GM23338 (cell line): ENCODE data around the gene SERF1B.
"Not testable (repeated sequence)": the region's sequence is repeated elsewhere in the genome, so short reads cannot be mapped to it uniquely, and the experiment has no call there.

Experiments used
- CREB1 ChIP-seq: fragments of 250-450 bp; sonication (Bioruptor Pico); IDR thresholded peaks from 2 replicates; pipeline ENCODE4 v1.5.0; 2020; ENCODE audit warnings: low read depth, mild to moderate bottlenecking, moderate library complexity
- EZH2 ChIP-seq: fragments of 200-600 bp; sonication (generic); IDR thresholded peaks from one replicate; pipeline ENCODE4 v1.8.0; 2017; ENCODE audit warnings: antibody characterized with exemption, mild to moderate bottlenecking, low read depth; ENCODE audit not compliant: unreplicated experiment
- EZH2phosphoT487 ChIP-seq: fragments of 200-600 bp; sonication (generic); IDR thresholded peaks from one replicate; pipeline ENCODE4 v1.8.1; 2018; ENCODE audit warnings: antibody characterized with exemption; ENCODE audit not compliant: unreplicated experiment
- POLR2AphosphoS5 ChIP-seq: IDR thresholded peaks from 2 replicates; pipeline ENCODE4 v1.6.1; 2016; ENCODE audit warnings: antibody characterized with exemption, low read depth
- STAT1 ChIP-seq: IDR thresholded peaks from one replicate; pipeline ENCODE4 v1.6.1; 2016; ENCODE audit warnings: antibody characterized with exemption; ENCODE audit not compliant: unreplicated experiment
- TF ChIP-seq, protein P1 (sequence below): IDR thresholded peaks from one replicate; pipeline ENCODE4 v1.6.1; 2018; ENCODE audit warnings: antibody characterized with exemption; ENCODE audit not compliant: unreplicated experiment
- TF ChIP-seq, protein P2 (sequence below), 2 experiments: fragments of 200-600 bp in 1 of 2; sonication (generic) in 1 of 2; conservative IDR thresholded peaks; 2 replicates each; pipeline versions ENCODE4 v1.5.1 to v1.6.1; 2016 to 2017; ENCODE audit warnings: antibody characterized with exemption in 2 of 2, low read depth in 2 of 2, mild to moderate bottlenecking in 2 of 2, moderate library complexity in 1 of 2

DNA sequence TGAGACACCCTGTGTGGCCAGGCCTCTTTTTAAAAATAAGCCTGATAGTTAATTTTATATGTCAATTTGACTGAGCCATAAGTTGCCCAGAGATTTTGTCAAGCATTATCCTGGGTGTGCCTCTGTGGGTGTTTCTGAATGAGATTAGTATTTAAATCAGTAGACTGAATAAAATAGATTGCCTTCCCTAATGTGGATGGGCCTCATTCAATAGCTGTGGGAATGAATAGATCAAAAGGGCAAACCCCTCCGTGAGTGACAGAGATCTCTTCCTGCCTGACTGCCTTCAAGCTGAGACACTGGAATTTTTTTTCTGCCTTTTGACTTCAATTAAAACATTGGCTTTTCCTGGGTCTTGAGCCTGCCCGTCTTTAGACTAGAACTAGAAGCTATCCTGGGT is 33.3 kb upstream of the SERF1B start:
- TF ChIP-seq POLR2AphosphoS5; EZH2; CREB1 (CRISPR knock-in tag); STAT1; EZH2phosphoT487: not testable (repeated sequence)
- TF ChIP-seq, protein P1, sequence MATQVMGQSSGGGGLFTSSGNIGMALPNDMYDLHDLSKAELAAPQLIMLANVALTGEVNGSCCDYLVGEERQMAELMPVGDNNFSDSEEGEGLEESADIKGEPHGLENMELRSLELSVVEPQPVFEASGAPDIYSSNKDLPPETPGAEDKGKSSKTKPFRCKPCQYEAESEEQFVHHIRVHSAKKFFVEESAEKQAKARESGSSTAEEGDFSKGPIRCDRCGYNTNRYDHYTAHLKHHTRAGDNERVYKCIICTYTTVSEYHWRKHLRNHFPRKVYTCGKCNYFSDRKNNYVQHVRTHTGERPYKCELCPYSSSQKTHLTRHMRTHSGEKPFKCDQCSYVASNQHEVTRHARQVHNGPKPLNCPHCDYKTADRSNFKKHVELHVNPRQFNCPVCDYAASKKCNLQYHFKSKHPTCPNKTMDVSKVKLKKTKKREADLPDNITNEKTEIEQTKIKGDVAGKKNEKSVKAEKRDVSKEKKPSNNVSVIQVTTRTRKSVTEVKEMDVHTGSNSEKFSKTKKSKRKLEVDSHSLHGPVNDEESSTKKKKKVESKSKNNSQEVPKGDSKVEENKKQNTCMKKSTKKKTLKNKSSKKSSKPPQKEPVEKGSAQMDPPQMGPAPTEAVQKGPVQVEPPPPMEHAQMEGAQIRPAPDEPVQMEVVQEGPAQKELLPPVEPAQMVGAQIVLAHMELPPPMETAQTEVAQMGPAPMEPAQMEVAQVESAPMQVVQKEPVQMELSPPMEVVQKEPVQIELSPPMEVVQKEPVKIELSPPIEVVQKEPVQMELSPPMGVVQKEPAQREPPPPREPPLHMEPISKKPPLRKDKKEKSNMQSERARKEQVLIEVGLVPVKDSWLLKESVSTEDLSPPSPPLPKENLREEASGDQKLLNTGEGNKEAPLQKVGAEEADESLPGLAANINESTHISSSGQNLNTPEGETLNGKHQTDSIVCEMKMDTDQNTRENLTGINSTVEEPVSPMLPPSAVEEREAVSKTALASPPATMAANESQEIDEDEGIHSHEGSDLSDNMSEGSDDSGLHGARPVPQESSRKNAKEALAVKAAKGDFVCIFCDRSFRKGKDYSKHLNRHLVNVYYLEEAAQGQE: not testable (repeated sequence)
- TF ChIP-seq, protein P2, sequence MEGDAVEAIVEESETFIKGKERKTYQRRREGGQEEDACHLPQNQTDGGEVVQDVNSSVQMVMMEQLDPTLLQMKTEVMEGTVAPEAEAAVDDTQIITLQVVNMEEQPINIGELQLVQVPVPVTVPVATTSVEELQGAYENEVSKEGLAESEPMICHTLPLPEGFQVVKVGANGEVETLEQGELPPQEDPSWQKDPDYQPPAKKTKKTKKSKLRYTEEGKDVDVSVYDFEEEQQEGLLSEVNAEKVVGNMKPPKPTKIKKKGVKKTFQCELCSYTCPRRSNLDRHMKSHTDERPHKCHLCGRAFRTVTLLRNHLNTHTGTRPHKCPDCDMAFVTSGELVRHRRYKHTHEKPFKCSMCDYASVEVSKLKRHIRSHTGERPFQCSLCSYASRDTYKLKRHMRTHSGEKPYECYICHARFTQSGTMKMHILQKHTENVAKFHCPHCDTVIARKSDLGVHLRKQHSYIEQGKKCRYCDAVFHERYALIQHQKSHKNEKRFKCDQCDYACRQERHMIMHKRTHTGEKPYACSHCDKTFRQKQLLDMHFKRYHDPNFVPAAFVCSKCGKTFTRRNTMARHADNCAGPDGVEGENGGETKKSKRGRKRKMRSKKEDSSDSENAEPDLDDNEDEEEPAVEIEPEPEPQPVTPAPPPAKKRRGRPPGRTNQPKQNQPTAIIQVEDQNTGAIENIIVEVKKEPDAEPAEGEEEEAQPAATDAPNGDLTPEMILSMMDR (conservative IDR thresholded peaks at IDR 0.05; ENCODE audit: low read depth in 2 of 2): not testable (repeated sequence)
